HG03025 (cell line): ENCODE measurements around the gene BMAL1.

Experiments used
- ATAC-seq: cut with Tn5 transposase; IDR thresholded peaks from one replicate; pipeline ENCODE4 v1.9.1; 2021; ENCODE audit warnings: mild to moderate bottlenecking, moderate library complexity; ENCODE audit not compliant: unreplicated experiment, low FRiP score

The BMAL1 gene

DNA sequence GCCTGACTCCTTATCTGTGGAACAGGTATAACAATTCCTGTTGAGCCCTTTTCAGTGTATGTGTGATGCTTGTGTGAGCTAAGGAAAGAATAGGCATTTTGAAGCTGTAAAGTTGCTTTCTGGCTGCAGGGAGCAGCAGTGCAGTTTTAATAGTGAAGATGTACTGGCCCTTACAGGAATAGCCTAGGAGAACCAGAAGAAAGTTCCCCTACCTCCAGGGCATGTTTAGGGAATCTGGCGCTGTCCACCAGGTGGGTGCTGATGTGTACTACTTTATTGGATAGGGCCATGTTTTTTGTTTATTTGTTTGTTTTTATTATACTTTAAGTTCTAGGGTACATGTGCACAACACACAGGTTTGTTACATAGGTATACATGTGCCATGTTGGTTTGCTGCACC is 11.5 kb downstream of the BMAL1 start:
- ATAC-seq, result no peak

DNA sequence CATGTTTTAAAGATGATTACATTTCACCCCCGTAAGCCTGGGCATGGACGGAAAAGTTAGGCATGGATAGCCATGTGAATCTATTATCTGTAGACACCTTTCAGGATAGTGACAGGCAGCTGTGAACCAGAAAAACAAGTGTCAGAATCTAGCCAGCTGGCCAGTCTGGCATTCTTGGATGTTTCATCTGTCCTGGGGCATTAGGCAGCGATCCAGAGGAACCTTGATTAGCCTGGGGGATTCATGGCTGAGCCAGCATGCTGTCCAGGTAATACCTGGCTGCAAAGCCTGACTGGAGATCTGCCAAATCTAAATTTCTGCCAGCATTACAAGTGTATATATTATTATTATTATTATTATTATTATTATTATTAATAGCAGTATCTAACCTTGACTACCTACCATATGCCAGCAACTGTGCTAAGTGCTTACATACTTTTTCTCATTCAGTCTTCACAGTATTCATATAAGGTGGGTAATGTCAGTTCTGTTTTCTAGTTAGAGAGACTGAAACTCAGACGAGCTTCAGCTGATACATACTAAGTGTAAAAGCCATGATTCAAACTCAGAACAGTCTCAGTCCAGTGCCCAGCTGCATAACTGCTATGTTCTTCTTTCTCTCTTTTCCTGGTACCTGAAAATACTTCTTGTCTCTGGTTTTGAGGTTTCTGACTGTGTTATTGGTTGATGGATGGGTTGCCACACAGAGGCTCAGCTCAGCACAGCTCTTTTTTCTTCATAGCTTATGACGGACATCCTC is 12.8 kb downstream of the BMAL1 start:
- no peak for ATAC-seq

DNA sequence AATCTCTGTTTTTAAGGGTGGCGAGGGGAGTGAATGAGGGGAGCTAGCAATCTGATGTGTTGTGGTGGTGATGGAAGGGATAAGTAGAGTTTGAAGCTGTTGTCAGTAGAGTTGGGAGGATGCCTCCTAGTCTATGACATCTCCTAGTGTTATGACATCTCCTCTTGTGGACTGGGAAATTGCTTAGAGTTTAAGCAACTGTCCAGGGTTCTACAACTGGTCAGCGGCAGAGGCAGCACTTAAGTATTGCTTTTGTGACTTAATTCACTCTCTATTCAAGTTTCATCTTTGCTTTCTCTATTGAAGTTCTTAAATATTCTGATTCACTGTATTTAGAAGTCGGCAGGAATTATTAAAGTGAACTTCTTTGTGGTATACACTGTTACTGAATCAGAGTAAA is 13.8 kb downstream of the BMAL1 start:
- ATAC-seq, result no peak

DNA sequence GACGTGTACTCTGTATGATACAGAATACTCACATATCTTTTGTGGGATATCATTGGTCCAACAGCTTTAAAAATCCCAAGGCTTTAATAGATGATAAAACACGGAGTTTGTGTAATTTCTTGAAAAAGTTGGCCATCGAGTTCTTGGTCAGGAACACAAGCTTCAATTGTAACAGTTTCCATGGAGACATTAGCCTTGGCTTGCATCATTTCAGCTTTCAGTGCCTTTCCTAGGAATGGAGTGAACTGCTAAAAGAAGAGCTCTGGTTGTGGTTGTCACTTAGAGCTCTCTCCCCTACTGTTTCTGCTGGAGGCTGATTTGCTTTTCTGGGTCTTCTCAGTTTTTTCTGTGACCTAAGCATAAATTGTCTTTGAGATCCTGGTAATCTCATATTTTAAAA is 14.2 kb downstream of the BMAL1 start:
- no peak for ATAC-seq

DNA sequence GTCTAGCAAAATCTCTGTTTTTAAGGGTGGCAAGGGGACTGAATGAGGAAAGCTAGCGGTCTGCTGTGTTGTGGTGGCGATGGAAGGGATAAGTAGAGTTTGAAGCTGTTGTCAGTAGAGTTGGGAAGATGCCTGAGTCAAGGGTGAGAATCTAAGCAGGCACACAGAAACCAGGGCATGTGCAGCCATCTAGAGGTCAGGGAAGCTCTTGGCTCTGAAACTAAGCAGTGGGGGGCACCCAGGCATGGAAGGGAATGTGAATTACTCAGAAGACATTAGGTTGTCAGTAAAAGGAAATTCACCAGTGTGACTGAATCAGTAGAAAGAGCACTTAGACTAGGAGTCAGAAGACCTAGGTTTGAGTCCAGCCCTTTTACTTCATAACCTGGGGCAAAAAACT is 15.4 kb downstream of the BMAL1 start:
- no peak for ATAC-seq

DNA sequence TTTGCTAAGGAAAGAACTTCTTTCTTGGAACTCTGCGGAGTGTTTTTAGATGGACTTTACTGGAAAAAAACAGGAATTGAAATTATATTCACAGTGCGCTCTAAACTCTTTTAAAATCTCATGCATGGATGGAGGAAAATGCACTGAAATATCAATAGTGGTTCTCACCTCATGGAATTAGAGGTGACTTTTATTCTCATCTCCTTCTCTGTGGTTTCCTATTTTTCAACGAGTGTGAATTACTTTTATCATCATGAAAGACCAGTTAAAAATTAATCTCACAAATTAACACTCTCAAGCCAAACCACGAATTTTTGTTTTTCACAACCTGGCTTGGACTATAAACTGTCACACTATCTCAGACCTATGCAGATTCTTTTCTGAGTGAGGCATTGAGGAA is 16.6 kb downstream of the BMAL1 start:
- ATAC-seq, result no peak

DNA sequence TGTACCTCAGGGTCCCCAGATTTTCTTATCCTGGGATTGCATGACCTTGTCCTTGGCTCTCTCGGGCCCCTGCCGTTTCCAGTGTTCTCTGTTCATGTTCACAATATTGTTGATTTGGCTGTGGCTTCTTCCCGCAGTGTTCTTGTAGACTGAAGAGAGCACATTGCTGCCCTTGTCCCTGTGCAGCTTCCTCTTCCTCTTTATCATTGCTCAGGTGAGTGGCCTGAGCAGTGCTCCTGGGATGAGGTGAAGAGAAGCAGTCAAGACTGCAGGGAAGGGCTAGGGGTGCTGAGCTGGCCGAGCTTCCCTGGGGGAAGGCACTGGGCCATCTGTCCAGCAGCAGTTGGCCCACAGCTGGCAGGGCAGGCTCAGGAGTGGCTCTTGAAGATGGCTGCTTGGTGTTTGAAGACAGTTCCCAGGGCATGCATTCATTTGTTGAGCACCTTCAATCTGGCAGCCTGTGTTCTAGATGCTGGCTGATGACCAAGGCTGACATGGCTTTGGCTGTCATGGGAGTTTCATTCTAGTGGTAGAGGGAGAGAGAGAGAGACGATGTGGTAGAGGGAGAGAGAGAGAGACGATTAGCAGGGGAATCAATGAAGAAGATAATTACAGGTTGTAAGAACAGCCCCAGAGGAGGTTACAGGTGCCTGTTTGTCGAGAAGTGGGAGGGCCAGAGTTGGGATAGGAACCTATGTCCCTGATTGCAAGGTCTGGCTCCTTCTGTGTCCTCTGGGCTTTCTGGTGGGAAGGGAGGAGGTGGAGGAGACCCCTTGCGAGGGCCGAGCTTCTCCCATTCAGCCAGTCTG is 17.4 kb downstream of the BMAL1 start:
- ATAC-seq, result no peak

DNA sequence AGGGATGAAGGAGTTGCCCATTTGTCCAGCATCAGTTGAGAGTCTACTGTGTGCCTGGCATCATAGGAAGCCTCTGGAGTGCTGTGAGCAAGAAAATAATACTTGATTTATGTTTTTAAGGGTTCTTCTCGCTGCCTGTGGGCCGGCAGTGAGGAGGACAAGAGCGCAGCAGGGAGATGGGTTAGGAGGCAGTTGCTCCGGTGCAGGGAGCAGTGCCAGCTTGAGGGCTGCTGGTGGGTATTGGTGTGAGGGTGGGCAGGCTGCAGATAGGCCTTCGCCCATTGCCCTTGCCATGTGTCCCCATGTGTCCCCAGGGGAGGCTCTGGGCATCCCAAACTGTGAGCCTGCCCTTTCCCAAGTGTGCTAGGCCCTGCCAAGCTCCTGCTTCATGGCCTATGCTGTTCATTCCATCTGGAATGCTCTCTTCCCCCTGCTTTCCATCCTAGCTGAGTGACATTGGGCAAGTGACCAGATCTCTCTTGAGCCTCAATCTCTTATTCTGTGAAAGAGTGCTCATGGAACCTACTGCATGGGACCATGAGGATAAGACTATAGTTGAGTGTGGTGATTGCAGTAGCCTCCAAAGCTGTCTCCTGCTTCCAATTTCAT is 19.8 kb downstream of the BMAL1 start:
- no peak for ATAC-seq

DNA sequence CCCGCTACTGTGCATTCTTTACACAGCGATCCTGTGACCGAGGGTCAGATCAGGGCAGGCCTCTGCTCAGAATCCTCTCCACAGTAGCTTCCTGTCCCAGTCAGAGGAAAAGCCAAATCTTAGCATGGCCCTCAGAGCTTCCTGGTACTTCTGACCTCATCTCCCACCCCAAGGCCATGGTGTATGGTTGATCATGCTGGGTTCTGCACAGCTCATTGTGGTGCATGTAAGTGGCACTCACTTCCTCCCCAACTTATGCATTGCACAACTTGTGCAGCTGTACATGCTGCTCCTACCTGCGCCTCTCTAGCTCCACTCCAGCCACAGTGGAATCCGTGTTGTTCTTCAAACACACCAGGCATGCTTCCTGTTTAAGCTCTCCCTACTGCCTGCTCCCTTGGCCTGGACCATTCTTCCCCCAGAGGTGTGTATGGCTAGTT is 20.3 kb downstream of the BMAL1 start:
- no peak for ATAC-seq

DNA sequence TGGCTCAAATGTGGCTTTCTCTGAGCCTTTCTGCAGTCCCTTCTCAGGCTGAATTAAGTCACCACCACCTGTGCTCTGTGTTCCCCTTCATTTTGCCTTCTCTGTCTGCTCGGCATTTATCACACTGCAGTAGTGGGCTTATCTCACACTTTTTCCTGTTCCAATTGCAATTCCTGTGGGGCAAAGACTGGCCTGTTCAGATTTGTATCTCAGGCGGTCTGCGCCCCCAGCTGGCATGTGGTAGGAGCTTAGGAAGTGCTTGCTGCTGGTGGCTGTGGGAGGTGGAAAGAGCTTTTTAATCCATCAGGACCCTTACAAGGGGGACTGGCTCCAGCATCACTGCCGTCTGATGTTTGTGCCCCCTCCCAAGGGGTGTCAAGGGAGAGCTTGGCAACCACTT is 21.2 kb downstream of the BMAL1 start:
- no peak for ATAC-seq

DNA sequence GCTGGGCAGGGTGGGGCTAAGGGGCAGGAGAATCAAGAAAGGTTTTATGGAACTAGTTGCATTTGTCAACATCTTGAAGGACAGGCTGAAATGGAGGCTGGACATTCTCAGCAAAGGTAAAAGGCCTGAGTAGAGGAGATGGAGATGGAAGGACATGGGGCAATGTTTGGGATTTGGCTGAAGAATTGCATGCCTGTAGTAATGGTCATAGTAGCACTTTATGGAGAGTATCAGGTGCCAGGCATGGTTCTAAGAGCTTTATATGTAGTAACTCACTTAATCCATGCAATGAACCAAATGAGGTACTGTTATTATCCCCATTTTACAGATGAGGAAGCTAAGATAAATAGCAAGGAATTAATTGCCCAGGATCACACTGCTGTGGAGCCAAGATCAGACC is 23.9 kb downstream of the BMAL1 start:
- ATAC-seq, result no peak

DNA sequence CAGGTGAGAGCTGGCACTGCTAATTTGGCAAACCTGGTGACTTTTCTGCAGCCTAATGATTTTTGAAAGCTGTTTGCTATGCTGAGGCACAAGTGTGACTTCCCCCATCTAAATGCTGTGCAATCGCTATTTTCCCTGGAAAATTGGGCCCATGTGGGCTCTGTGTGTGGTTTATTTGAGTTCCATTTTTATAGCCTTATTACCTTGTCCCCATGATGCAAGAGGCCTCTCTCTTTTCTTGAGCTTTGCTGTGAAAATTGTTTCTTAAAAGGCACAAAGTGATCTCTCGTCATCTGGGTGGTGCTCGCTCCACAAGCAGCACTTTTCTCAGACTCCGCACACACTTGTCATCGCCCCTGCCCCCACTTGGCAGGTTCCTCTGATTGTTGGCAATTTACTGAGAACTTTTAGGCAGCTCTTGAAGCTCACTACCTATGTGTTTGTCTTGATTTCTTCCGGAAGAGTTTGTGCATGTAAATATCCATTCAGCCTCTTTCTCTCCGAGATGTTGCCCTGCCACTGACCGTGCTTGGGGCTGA is 24.9 kb downstream of the BMAL1 start:
- no peak for ATAC-seq

DNA sequence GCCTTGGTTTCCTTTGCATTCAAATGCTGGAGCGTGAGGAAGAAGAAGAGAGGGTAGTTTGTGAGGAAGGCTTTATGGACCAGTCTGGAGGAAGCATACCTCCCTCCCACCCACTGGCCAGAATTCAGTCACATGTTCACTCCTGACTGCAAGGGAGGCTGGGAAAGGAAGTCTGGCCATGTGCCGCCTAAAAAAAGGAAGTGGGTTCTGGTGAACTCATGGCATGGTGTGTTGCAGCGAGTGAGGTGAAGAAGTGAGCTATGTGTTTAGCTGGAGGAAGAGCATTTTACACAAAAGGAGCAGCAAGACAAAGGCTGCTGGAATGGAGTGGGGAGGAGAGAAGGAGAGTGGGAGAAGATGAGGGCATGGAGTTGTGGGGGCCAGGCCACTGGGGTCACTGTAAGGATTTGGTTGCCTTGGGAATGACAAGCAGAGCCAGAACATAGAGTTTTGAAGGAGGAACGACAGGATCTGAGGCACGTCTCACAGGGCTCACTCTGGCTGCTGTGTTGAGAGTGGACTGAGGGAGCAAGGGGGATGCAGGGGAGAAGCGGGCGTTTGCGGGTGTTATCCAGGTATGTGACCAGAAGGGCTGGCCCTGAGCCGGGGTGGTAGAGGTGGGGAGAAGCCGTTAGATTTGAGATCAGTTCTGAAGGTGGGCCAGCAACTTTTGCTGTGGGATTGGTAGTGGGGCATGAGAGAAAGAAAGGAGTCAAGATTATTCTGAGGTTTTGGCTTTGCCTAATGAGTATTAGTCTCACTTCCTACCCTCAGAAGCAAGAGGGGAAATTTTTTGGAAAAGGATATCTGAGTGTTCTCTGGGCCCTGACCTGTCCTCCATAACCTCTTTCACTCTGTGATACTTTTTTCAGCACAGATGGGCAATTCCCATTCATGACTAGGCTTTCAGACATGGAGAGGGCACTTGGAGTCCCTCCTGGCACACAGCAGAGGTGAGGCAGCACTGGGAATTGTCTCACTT is 26.4 kb downstream of the BMAL1 start:
- no peak for ATAC-seq

DNA sequence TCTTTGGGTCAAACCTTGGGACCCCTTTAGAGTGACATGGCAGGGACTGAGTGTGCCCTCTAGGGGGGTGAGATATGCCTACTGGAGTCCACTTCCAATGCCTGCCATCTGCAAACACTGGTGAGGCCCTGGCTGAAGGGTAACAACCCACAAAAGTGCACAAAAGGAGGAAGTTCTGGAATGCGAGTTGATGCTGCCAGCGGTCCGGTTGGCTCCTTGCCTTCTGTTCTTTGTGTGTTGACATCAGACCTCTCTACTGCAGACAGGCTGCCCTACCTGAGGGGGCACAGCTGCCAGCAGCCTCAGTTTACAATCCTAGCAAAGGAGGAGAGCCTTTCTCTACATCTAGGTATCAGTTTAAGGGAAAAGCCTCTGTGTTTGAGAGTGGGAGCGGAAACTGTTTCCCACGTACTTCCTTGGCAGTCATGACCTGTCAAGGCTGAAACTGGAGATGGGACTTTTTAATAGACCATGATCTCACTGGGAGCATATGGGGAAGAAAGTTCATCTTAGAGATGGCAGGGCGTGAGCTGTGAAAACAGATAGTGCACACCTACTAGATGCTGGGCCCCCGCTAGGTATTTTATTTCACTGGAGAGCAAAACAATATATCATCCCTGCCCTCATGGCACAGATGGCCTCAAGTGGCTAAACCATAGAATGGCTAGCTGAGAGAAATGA is 27.2 kb downstream of the BMAL1 start:
- no peak for ATAC-seq

DNA sequence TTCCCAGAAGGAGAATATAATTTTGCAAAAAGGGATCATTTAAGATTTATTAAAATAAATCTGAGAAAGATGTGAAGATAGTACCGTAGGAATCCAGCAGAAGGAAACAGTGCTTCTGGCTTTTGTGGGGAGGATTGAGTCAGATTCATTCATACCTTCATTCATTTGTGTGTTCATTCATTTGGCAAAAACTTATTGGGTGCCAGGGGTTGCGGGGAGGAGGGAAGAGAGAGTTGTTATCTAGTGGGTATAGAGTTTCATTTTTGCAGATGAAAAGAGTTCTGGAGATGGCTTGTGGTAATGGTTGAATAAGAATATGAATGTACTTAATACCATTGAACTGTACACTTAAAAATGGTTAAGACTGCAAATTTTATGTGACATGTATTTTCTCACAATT is 31.1 kb downstream of the BMAL1 start:
- no peak for ATAC-seq

DNA sequence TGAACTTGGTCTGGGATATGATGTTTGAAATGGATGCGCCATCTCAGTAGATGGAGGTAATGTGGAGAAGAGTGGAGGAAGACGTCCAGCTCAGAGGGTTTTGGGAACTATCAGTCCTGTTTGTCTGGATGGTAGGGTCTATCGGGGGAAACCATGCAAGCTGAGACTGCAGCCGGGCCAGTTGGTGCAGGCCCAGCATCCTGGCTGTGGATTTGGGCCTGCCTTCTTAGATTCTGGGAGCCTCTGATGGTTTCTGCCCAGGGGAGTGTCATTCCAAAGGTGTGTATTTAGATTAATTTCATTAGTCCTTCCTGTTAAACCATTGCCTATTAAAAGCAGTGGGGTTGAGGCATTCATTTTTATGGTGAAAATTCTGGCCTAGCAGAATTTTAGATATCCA is 31.6 kb downstream of the BMAL1 start:
- no peak for ATAC-seq

DNA sequence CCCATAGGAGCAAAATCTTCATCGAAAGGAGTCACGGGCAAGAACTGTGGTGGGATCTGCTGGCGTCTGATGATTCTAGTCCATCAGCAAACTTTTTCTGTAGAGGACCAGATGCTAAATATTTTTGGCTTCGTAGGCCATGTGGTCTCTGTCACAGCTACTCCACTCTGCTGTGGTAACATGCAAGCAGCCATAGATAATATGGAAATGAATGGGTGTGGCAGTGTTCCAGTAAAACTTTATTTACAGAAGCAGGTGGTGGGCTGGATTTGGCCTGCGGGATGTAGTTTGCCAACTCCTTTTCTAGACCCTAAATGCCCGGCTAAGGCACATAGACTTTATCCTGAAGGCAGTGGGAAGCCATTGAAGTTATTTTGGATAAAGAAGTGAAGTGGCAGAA is 32.9 kb downstream of the BMAL1 start:
- no peak for ATAC-seq

DNA sequence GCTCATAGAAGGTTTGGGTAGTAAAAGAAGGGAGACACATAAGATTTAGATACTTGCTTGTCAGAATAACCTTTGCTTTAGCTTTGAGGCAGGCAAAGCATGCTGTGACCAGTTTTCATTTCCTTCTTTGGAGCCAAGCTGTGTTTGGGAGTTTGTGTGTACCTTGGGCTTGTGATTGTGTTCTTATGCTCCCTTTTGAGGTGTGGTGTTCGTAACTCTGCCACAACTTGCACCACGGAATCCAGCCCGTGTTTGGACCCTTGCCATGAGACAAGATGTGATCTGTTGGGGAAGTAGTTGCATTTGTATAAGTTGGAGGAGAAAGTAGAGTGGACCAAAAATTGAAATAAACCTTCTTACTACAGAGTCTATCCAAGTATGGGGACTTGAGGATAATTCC is 34.0 kb downstream of the BMAL1 start:
- no peak for ATAC-seq

DNA sequence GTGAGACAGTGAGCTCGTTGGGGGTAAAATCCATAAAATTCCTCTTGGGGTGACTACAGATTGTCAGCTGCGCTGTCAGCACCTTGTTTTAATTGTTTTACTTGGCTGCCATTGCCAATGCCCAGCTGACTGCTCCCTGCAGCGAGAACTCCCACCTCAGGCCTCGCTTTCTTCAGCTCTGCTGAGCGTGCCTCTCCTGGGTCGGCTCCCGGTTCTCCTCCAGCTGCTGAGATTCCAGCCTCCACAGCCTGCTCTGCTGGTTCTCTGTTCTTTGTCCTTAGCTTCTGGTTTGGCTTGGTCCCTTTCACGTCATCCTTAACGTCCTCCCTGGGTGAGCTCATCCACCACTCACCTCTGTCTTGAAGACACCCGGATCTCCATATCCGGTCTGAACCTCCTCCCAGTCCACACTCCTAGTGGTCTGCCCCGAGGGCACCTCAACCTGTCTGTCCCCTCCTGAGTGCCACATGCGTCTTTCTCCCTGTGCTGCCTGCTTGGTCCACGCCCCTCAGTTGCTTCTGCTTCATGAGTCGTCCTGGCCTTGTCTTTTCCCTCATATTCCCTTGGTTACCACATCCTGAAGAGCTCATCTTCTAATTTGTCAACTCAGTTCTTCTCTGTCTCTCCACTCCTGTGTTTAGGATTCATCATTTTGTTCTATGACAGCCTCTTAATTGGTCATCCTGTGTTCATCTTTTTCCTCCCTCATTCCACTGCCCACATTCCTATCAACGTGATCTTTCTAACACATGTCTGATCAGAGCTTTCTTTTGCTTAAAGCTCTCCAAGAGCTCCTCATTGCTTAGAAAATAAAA is 35.6 kb downstream of the BMAL1 start:
- no peak for ATAC-seq
